ENCODE measurements around the gene ZFAND3. TPM values are rescaled to one million over a fixed set of nuclear protein-coding genes. Genes with fewer than 3 reads are reported as not detected.
A peak's percentile ranks its signal among the peaks of the same experiment; 100 is the strongest.
"Not testable (repeated sequence)": the region's sequence is repeated elsewhere in the genome, so short reads cannot be mapped to it uniquely, and the experiment has no call there.

Gene ZFAND3
- total RNA-seq, 1 donor from 2014 or later, result 45.7 TPM

- DNase-seq, result not testable (repeated sequence)
Observed at GRCh38 chr6:38049861-38050397, 230.4 kb downstream of the ZFAND3 start.

GRCh38 chr6:38051819-38052434, 232.4 kb downstream of the ZFAND3 start:
- DNase-seq, result no peak

GRCh38 chr6:38054527-38055202, 235.1 kb downstream of the ZFAND3 start:
- DNase-seq, result no peak

- no peak for DNase-seq
Observed at GRCh38 chr6:38055203-38055589, 235.7 kb downstream of the ZFAND3 start.

GRCh38 chr6:38056361-38056760, 236.8 kb downstream of the ZFAND3 start:
- no peak for DNase-seq

- DNase-seq, result peak; percentile 14
Observed at GRCh38 chr6:38057994-38058393, 238.5 kb downstream of the ZFAND3 start.

GRCh38 chr6:38062066-38062465, 242.5 kb downstream of the ZFAND3 start:
- no peak for DNase-seq

- DNase-seq, result no peak
Observed at GRCh38 chr6:38063973-38064372, 244.4 kb downstream of the ZFAND3 start.

GRCh38 chr6:38064431-38064830, 244.9 kb downstream of the ZFAND3 start:
- no peak for DNase-seq

- DNase-seq, result no peak
Observed at GRCh38 chr6:38065734-38066305, 246.3 kb downstream of the ZFAND3 start.

- DNase-seq, result no peak
Observed at GRCh38 chr6:38067263-38067980, 247.9 kb downstream of the ZFAND3 start.

- no peak for DNase-seq
Observed at GRCh38 chr6:38068854-38069590, 249.5 kb downstream of the ZFAND3 start.

GRCh38 chr6:38077488-38078030, 258.0 kb downstream of the ZFAND3 start:
- DNase-seq, result no peak

GRCh38 chr6:38078671-38079070, 259.1 kb downstream of the ZFAND3 start:
- DNase-seq, result no peak

- DNase-seq, result peak; percentile 19
Observed at GRCh38 chr6:38079107-38079506, 259.6 kb downstream of the ZFAND3 start.

GRCh38 chr6:38079537-38079936, 260.0 kb downstream of the ZFAND3 start:
- no peak for DNase-seq

- DNase-seq, result no peak
Observed at GRCh38 chr6:38080360-38080759, 260.8 kb downstream of the ZFAND3 start.

- no peak for DNase-seq
Observed at GRCh38 chr6:38080889-38081288, 261.4 kb downstream of the ZFAND3 start.

- no peak for DNase-seq
Observed at GRCh38 chr6:38085031-38085430, 265.5 kb downstream of the ZFAND3 start.

- peak; percentile 13 for DNase-seq
Observed at GRCh38 chr6:38086346-38086745, 266.8 kb downstream of the ZFAND3 start.

GRCh38 chr6:38088010-38088409, 268.5 kb downstream of the ZFAND3 start:
- DNase-seq, result no peak

- no peak for DNase-seq
Observed at GRCh38 chr6:38088829-38089228, 269.3 kb downstream of the ZFAND3 start.
